GM21786 (cell line): ENCODE results near the gene HPCAL1.

Experiments used
- ATAC-seq: cut with Tn5 transposase; IDR thresholded peaks from one replicate; pipeline ENCODE4 v1.9.1; 2021; ENCODE audit not compliant: unreplicated experiment

Gene HPCAL1

DNA sequence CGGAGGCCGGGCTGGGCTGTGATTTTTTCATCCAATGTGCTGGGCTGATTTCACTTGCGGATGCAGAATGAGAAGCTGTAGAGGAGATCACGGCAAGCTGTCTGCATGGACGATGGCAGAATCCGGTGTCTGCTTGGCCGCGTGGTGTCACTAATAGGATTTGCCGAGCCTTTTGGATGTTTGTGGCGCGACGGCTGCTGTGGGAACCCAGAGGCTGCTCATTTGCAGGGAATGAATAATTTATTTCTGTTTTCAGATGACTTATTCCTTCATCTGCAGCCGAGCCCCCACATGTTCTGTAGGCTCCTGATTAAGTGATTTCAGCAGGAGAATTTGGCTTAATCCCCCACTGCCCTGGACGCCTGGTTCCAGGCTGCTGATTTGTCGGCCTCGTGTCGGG, 82.8 kb downstream of the HPCAL1 start:
- ATAC-seq, result no peak

DNA sequence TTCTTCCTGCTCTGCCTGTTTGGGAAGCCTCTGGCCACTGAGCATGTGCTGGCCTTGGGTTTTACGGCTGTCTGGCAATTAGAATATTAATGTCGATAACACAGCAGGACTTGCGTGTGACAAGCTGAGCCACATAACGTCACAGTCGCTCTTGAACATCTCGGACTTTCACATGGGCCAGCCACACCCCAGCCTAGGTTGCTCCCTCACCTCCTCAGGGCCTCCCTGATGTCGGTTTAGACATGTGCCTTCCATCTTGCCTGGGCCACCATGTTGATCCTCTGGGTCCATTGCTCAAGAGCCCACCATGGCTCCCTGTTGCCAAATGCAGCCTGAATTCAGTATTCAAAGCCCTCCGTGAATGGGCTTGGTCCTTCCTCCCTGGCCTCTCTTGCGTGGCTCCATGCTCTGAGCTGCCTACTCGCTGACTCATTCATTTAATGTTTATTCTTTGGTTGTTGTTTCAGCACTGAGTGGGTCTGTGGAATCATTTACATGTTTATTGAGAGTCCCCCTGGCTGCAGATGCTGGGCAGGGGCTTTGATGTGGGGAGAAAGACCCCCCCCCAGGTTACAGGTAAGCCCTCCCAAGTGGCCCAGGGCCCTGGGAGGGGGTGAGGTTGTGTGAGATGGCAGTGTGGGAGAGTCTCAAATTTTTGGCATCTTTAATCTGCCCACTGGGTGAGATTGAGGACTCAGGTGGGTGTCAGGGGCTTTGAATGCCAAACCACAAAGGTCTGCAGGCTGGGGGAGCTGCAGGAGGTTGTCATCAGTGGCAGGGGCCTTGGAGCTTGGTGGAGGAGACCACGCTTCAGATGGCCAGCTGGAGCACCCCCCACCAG, 83.4 kb downstream of the HPCAL1 start:
- no peak for ATAC-seq

DNA sequence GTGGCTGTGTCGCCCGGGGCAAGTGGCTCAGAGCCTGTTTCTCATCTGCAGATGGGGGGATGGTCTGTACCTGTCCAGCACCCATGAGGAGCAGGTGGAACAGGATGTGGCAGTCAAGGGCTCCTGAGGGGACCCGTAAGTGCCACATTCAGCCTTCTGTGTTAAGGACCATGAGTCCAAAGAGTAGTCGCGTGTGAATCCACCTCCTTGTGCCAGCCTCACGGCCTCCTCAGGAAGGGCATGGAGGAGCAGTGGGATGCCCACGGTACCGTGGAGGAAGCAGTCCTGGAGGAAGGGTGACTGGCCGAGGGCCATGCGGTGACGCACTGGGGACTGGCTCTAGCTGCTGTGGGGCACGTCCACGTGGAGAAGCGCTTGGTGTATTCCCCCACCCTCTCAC, 84.3 kb downstream of the HPCAL1 start:
- no peak for ATAC-seq

DNA sequence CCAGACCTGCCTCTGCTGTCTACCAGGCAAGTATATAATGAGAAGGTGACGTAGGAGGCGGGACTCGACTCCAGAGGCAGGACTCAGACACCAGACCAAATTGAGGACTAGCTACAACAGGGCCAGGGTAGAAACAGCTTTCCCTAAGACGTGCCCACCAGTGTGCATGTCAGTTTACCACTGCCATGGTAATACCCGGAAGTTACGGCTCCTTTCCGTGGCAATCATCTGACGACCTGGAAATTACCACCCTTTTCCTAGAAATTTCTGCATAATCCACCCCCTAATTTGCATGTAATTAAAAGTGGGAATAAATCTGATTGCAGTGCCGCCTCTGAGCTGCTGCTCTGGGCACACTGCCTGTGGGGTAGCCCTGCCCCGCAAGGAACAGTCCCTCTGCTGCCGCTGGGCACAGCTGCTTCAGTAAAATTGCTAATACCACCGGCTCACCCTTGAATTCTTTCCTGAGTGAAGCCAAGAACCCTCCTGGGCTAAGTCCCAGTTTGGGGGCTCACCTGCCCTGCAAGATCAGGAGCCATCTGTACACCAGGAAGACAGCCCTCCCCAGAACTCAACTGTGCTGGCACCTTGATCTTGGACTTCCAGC, 86.4 kb downstream of the HPCAL1 start:
- ATAC-seq, result no peak

DNA sequence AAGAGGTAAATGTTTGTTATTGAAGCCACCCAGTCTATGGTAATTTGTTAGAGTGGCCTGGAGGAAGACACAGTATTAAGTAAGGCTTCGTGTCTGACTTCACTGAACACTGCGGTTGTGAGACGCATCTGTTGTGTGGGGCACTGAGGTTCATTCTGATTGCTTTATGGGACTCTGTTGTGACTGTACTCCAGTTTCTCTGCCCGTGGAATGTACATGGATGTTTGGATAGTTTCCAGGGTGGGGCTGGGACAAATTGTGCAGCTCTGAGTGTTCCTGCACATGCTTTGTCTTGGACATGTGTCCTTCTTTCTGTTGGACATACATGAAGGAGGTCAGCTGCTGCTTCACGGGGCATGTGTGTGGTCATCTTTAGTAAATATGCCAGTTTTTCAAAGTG, 86.9 kb downstream of the HPCAL1 start:
- no peak for ATAC-seq

DNA sequence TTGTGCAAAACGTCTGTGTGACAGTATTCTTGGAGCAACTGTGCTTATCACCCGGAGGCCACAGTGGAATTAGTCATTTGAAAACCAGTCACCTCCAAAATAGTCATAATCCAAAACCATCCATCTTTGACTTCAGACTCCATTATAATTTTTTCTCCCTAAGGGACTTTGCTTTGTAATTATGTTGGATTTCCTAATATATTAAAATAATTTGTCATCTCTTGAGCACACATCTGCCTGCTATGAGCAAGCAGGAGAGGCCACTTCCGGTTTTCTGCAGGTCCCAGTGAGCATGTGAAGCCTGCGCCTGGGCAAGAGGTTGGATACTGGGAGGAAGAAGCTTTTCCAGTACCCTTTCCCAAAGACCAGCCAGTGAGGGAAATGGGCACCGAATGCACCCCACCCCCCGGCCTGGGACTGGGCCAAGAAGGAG, 87.7 kb downstream of the HPCAL1 start:
- ATAC-seq, result no peak

DNA sequence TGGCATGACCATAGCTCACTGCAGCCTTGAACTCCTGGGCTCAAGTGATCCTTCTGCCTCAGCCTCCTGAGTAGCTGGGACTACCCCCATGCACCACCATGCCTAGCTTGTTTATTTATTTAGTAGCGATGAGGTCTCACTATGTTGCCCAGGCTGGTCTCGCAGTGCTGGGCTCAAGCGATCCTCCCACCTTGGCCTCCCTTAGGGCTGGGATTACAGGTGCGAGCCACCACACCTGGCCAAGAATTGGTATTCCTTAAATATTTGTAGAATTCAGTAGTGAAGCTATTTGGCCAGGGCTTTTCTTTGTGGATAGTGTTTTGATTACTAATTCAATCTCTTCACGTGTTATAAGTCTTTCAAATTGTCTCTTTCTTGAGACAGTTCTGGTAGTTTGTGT, 89.4 kb downstream of the HPCAL1 start:
- ATAC-seq, result no peak

DNA sequence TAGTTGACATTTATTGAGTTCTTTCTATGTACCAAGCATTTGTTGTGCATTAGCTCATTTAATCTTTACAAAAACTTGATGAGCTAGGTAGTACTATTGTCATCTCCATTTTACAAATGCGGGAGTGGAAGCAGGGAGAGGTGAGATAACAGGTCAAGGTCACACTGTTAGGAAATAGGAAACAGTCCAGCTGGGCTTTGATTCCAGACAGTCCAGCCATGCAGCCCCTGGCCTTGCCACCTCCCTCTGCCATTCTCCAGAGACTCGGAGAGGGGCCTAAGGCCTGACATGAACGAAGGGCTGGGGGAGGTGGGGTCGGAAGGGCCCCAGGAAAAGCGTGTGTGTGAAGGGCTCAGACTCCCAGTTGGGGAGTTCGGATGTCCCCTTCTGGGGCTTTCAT, 89.8 kb downstream of the HPCAL1 start:
- no peak for ATAC-seq

DNA sequence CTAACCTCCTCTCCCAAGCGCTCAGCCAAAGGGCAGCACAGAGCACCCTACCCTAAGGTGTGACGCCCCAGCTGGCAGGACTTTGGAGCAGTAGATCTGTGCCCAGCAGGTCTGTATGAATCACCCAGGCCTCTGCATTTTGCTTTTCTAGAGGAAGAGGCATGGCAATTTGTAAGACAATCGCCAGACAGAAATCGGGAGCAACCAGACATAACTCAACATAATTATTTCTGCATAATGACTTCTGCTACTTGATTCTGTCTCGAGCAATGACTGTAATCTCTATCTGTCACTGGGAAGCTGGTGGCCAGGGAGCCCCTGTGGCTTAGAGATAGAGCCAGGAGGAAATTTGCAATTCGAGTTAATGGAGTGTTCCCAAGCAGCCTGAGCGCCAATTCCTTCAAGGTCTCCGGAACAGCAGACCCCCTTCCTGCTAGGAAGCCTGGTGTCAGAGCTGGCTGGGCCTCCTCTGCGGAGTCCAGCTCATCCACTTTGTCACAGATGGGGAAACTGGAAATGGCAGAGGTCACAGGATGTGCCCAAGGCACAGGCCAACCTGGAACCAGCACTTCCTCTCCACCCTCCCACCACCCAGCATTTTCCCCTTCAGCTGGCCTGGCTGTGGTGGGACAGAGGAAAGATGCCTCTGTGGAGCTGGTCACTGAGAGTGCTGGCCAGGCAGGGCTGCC, 90.4 kb downstream of the HPCAL1 start:
- ATAC-seq, result no peak

DNA sequence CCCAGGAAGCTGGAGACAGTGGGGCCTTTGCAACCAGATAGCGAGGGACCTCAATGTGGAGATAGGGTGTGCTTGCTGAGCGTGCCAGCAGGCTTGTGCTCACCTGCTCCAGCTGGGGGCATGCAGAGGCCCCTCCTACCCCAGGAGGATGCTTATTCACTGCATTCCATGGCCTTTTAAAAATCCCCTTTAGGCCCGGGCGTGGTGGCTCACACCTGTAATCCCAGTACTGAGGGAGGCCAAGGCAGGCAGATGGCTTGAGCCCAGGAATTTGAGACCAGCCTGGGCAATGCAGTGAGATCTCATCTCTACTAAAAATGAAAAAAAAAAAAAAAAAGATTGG, 90.9 kb downstream of the HPCAL1 start:
- no peak for ATAC-seq

DNA sequence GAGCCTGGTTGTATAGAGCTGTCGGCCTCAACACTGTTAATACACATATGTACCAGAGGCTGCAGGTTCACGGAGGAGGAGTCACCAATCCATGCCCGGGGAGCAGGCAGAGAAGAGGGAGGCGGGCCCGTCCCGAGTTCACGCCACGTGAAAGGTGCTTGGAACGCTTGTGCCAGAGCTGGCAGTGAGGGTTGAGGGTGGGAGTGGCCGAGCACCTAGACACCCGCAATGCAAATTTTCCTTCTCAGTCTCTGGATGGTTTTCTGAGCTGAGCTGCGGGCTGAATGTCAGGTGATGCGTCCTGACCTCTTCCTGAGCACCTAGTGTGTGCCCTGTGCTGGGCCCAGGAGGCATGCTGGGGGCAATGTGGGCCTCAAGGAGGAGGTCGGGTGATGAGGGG, 93.2 kb downstream of the HPCAL1 start:
- no peak for ATAC-seq

DNA sequence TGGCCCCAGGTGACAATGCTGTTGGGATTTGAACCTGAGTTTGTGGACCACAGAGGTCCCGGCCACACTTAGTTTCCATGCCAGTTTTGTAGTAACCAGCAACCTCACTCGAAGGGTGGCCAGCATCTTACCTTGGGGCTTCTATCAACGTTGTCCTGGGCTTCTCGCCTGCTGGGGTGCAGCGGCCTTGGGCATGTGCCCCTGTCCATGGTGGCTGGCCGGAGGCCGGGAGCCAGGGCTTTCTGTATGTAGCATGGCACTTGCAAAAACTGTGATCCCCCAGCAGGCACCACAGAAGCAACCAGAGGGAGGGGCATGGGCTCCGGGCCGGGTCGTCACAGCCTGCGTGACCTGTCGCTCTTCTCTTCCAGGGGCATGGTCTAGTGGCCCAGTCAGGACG, 93.8 kb downstream of the HPCAL1 start:
- ATAC-seq, result no peak

DNA sequence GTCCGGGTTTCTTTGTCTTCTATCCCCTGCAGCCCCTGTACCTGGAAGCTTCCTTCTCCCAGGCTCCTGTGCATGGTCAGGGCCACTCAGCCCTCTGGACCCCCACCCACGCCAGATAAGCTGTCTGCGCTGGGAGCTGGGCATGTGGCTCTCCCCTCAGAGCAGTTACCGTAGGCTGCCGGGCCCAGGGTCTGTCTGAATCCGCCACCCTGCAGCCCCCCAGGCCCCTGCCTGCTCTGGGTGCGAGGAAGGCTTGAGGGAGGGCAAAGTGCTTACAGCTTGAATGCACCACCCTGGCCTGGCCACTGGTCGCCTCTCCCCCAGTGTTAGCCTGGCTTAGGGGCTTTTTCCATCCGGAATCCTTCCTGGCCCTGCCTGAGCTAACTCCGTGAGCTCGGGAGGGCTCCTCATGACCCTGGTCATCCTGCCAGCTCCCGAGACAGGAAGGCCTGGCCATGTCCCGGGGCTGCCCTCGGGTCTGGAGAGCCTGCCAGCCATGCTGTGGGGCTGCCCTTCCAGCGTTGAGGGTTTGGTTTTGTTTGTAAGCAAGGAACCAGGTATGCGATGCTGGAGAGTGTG, 94.7 kb downstream of the HPCAL1 start:
- ATAC-seq, result no peak

DNA sequence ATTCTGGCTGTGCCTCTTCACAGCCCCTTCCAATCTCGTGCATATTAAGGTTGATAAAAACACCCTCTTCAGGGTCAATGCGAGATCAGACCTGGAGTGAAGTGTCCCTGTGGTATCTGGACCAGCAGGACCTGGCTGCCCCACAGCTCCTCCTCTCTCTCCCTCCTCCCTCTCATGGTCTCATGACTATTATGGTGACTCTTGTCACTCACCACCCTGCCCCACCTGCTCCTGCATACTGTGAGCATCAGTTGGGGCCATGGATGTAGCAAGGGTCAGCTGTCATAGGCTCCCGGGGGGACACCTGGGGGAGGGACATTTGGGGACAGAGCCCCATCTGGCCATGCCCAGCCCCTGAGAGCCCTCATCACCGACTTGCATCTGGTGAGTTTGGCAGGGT, 95.2 kb downstream of the HPCAL1 start:
- ATAC-seq, result no peak

DNA sequence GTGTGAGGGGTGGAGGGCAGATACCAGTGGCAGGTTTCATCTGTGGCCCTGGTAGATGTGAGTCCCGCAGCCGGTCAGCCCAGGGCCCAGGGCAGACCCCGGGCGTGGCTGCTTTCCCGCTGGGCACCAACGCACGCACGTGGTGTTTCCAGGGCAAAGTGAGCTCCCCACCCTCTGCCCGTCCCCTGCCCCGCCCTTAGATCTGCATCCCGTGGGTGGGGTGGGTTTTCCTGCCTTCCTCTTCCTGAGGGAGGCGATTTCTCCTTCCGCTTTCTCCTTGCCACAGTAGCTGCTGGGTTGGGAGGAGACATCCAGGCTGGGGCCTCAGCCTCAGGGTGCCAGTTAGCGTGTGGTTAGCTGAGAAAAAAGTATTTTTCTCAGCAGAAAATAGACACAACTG, 95.8 kb downstream of the HPCAL1 start:
- no peak for ATAC-seq

DNA sequence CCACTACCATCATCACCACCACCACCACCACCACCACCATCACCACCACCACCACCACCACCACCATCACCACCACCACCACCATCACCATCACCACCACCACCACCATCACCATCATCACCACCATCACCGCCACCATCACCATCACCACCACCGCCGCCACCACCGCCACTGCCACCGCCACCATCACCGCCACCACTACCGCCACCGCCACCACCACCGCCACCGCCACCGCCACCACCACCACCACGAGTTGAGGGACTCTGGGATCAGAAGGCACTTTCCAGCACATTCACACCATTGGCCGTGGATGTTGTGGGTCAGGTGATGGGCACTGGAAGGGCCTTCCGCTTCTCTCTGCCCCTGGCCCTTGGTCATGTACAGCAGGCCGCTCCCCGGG, 96.7 kb downstream of the HPCAL1 start:
- ATAC-seq, result no peak

DNA sequence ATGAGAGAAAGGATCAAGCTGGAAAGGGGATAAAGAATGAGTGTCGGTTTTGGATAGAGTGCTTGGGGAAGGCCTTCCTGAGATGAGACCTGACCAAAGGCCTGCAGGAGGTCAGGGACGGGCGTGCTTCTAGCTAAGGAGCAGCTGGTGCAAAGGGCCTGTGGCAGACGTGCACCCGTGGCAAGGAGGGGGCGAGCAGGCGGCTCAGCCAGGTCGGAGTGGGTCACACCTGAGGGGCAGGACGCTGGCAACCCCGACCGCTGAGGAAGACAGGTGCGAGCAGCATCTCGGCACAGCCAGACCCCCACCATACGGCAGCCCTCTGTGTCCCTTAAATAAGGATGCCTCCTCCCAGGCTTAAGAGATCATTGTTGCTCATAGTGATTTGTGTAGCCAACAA, 97.3 kb downstream of the HPCAL1 start:
- ATAC-seq, result no peak

DNA sequence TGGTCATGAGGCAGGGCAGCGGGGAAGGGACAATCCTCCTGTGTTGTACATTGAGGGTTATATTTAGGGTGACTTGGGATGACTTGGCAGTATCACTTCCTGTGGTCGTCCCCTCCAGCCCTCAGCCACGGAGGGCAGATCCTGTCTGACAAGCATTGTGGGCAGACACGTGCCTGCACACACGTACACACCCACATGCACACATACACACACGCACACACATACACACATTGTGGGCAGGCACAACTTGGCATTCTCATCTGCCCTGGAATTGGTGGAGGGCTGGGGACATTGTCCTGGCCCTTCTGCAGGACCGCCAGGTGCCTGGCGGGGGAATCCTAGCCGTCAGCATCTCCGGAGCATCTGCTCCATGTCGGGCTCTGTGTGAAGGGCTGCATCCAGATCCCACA, 97.9 kb downstream of the HPCAL1 start:
- ATAC-seq, result no peak

DNA sequence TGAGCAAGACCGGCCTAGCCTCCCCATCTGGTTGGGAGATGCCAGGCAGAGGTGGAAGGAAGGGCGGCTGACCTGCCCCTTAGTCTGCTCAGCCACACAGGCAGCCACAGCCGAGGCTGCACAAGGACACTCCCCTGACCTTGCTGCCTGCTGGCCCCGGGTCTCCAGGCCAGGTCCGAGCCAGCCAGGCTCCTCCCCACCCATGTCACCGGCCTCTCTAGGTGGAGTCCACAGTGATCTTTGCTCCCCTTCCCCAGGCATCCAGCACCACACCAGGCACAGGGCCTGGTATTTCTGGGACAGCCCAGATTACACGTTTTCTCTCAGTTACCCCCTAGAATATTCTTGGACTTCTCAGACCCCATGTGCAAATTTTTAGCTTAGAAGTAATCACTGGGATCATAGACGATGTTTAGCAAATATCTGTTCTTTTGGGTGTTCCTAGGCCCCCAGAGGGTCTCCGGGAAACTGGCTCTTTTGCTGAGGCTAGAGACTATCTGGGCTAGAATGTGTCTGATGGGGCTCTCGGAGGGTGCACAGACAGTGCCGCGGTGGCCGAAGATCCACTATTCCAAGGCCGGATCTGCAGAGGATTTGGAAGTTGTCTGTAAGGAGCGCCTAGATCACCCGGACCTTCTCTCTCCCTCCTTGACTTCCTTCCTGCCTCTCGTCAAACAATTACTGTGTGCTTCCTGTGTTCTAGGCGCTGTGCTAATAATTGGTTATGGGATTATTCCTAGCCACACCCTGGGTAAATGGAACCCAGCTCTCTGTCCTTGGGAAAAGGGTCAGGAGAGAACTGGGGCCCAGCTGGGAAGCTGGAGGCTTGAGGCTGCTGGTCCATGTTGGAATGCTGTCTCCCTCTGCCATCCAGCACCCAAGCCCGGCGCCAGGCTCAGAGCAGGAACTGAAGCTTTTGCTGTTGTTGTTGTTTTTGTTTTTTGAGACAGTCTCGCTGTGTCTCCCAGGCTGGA, 98.6 kb downstream of the HPCAL1 start:
- ATAC-seq, result no peak

DNA sequence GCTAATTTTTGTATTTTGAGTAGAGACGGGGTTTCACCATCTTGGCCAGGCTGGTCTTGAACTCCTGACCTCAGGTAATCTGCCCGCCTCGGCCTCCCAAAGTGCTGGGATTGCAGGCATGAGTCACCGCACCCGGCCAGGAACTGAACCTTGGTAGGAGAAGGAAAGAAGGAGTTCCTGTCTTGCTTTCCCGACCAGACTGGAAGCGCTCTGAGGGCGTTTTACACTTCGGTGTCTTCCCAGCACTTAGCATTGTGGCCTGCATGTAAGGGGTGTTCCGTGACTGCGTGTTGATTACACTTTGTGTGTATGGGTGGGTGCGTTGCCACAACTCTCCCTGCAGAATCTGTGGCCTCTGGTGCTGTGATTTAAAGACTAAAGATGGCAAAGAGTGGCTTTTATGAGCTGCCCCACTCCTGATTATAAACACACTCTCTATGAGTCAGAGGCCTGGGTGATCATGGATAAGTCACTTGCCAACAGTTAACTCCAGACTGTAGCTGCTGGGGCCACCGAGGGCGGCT, 99.4 kb downstream of the HPCAL1 start:
- ATAC-seq, result no peak
